Measurements from ENCODE around the gene CELF1. TPM values are rescaled to one million over a fixed set of nuclear protein-coding genes. Genes with fewer than 3 reads are reported as not detected.

CELF1 gene
- total and polyA plus RNA-seq, 10 of the 15 experiments (the other 5 are each of a cell fraction or from before 2014, with no cell fraction given): 35.3 to 128 (median 85.7) TPM

DNA sequence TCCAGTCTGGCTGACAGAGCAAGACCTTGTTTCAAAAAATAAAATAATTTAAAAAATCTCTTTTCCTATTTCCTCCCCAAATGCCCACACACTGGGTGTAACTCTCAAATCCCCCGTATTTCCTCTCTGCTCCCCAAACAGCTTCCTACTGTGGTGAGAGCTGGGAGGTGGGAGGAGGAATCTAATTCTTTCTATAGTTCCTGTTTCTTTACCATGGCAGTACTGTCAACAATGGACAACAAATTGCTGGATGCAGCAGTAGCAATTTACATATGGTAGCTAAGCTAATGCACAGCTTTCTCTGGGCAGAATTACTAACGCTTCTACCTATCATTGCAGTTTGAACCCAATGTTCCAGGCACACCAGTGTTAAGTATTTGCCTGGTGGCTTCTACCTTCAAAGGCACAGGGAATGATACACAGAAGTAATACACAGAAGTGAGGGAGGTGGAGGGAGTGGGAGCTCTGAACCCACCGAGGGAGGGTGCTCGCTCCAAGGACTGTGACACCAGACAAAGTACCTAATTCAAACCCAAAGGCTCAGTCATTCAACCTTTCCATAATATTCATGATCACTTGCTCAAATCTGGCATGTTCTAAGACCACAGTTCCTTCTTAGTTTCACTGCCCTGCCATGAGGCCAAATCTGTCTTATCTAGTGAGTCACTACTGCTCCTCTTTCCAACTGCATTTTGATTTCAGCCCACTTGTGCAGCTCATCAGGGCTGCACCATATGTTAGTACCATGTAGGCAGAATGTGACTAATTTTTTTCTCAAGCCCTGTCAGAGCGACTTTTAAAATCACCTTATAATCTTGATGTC, 37.9 kb downstream of the CELF1 start:
- intact Hi-C loops (cut with micrococcal nuclease; ENCODE audit: unreplicated experiment): loop anchor here (5.0 kb wide), 1 partner anchor 37 kb away; the partner anchor contains the start of gene CELF1
- Histone ChIP-seq H3K36me3 (ENCODE audit: control insufficient read depth in 2 of 2, insufficient read depth in 2 of 2, low read length in 1 of 2) (no peaks in the 10 kb centered on the region; a peak in 2 of 4 replicates), H3K4me3 (peak overlapping the region; percentile 12; the same call in 1 of the 2 replicates), H3K79me2 (ENCODE audit: control insufficient read depth, insufficient read depth, low read length) (peaks cover 96% of the 10 kb centered on the region), H3K27ac (ENCODE audit: control insufficient read depth, insufficient read depth) (peak overlapping the region; percentile 62), H3K9ac (ENCODE audit: control insufficient read depth, insufficient read depth, low read length) (no peak overlapping the region), H3K4me1 (ENCODE audit: control insufficient read depth, insufficient read depth, low read length) (peaks cover 71% of the 10 kb centered on the region), H3K4me2 (ENCODE audit: control insufficient read depth, insufficient read depth) (peak overlapping the region; percentile 60), H4K20me1 (ENCODE audit: control insufficient read depth, insufficient read depth) (no peaks in the 10 kb centered on the region; the same call in 1 of the 2 replicates), H2AFZ (ENCODE audit: control insufficient read depth, low read depth, low read length) (no peak overlapping the region), H3K9me3 (replicated peaks; ENCODE audit: control insufficient read depth, insufficient read depth, low read length) (no peaks in the 10 kb centered on the region), H3K27me3 (replicated peaks in 1 of 2; ENCODE audit: control insufficient read depth in 2 of 2, insufficient read depth in 2 of 2, low read length in 1 of 2) (no peaks in the 10 kb centered on the region)
- ChIA-PET CTCF (interaction anchor here (1.4 to 3.1 kb wide), 5 partner anchors 14 to 338 kb away, joined by 3 to 10 read pairs (median 4); no protein-coding TSS in a partner anchor), POLR2A (interaction anchor here (0.9 to 7.3 kb wide), 5 partner anchors 8 to 37 kb away, joined by 3 to 46 read pairs (median 8); no protein-coding TSS in a partner anchor), SMC1A (ENCODE audit: uncharacterized antibody, unreplicated experiment) (interaction anchor here (0.7 to 8.7 kb wide), 12 partner anchors 8 to 897 kb away, joined by 3 to 66 read pairs (median 4); partner anchors contain the start of gene PTPMT1), RAD21 (ENCODE audit: unreplicated experiment) (interaction anchor here (1.2 to 2.3 kb wide), 5 partner anchors 9 to 63 kb away, joined by 3 to 5 read pairs (median 4); partner anchors contain the start of gene KBTBD4)
- FAIRE-seq (no peak), ATAC-seq (peak; percentile 69), DNase-seq (ENCODE audit: low read depth, low spot score) (no peak)
- BruUV-seq (replicated peaks): TSS peak; percentile 19
- TF ChIP-seq IKZF2 (IDR thresholded peaks at IDR 0.05) (peak in 1 of 2 experiments; percentile 27; a peak in 3 of 4 replicates), IKZF1 (conservative IDR thresholded peaks at IDR 0.05) (peak; percentile 26; the same call in 1 of the 2 replicates), ETV6 (conservative IDR thresholded peaks at IDR 0.05 in 1 of 2, IDR thresholded peaks at IDR 0.05 in 1 of 2; ENCODE audit: borderline replicate concordance in 1 of 2, low read depth in 1 of 2) (peak in 1 of 2 experiments; percentile 31; a peak in 1 of 4 replicates), POLR2AphosphoS2 (IDR thresholded peaks at IDR 0.05; ENCODE audit: low read depth, low read length) (no peak), NFIC (IDR thresholded peaks at IDR 0.05; ENCODE audit: low read depth, low read length) (peak; percentile 25; the same call in 1 of the 2 replicates), EED (IDR thresholded peaks at IDR 0.05; ENCODE audit: low read depth) (peak; percentile 69; the same call in 1 of the 2 replicates), IRF4 (IDR thresholded peaks at IDR 0.05; ENCODE audit: low read depth, low read length) (0 out of 2 replicates have a peak, but pooled peaks have one; percentile 24), BACH1 (IDR thresholded peaks at IDR 0.05; ENCODE audit: borderline replicate concordance) (no peak), JUNB (IDR thresholded peaks at IDR 0.05) (peak; percentile 58), BCL11A (IDR thresholded peaks at IDR 0.05; ENCODE audit: low read depth, low read length) (0 out of 2 replicates have a peak, but pooled peaks have one; percentile 17), CREM (IDR thresholded peaks at IDR 0.05; ENCODE audit: low read depth) (0 out of 2 replicates have a peak, but pooled peaks have one; percentile 21), RUNX3 (IDR thresholded peaks at IDR 0.05; ENCODE audit: low read length) (peak; percentile 58; the same call in 1 of the 2 replicates), FOXM1 (IDR thresholded peaks at IDR 0.05; ENCODE audit: low read depth, low read length) (0 out of 2 replicates have a peak, but pooled peaks have one; percentile 20), POU2F2 (IDR thresholded peaks at IDR 0.05; ENCODE audit: borderline replicate concordance, low read depth, low read length) (0 out of 3 replicates have a peak, but pooled peaks have one; percentile 7)
- TF ChIP-seq, protein P1, sequence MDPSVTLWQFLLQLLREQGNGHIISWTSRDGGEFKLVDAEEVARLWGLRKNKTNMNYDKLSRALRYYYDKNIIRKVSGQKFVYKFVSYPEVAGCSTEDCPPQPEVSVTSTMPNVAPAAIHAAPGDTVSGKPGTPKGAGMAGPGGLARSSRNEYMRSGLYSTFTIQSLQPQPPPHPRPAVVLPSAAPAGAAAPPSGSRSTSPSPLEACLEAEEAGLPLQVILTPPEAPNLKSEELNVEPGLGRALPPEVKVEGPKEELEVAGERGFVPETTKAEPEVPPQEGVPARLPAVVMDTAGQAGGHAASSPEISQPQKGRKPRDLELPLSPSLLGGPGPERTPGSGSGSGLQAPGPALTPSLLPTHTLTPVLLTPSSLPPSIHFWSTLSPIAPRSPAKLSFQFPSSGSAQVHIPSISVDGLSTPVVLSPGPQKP (IDR thresholded peaks at IDR 0.05; ENCODE audit: low read depth, low read length): no peak
- in situ Hi-C loops (cut with MboI): no loop called here
- WGBS (ENCODE audit: insufficient coverage, insufficient replicate concordance, low lambda C conversion rate, missing lambda C conversion rate): 23% methylated on average over 5 of the region's 5 CpGs
